Hippocampal formation (tissue), 2 donors: ENCODE measurements around the gene KIF26B.
"Not testable (repeated sequence)": the region's sequence is repeated elsewhere in the genome, so short reads cannot be mapped to it uniquely, and the experiment has no call there.

ENCODE experiments used
- DNase-seq, 2 donors: peaks; one replicate each; lab custom pipeline; 2025; lab: John Stamatoyannopoulos, UW

Gene KIF26B

GRCh38 chr1:245322673-245323072 is 167.9 kb downstream of the KIF26B start:
- no peak for DNase-seq

DNA sequence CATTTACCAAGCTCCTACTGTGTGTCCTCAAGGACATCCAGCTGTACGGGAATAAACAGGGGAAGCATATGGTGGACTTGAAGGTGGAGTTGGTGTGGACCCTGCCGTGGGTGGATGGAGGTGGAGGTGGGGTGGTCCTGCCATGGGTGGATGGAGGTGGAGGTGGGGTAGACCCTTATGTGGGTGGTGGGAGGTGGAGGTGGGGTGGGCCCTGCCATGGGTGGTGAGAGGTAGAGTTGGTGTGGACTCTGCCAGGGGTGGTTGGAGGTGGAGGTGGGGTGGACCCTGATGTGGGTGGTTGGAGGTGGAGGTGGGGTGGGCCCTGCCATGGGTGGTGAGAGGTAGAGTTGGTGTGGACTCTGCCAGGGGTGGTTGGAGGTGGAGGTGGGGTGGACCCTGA is 169.0 kb downstream of the KIF26B start:
- DNase-seq, result not testable (repeated sequence)

GRCh38 chr1:245325922-245326795 is 171.4 kb downstream of the KIF26B start:
- DNase-seq, result no peak

- DNase-seq, result no peak
Observed at GRCh38 chr1:245327360-245327759, 172.6 kb downstream of the KIF26B start.

DNA sequence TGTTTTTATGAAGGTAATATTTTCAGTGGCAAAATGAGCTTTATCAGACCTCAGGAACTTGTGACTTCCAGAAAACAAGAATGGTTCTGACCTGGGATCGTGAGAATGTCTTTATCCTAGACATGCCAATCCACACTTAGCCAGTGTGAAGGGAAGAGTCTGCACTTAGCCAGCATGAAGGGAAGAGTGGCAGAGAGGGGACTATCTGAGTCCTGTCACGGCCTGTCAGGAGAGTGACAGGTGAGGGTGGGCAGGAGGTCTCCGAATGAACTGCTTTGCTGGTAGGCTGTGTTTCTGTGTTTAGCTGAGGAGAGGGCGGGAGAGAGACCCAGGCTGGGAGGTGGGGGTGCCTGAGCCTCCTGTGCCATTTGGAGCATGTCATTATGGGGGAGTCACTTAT is 173.1 kb downstream of the KIF26B start:
- no peak for DNase-seq

DNA sequence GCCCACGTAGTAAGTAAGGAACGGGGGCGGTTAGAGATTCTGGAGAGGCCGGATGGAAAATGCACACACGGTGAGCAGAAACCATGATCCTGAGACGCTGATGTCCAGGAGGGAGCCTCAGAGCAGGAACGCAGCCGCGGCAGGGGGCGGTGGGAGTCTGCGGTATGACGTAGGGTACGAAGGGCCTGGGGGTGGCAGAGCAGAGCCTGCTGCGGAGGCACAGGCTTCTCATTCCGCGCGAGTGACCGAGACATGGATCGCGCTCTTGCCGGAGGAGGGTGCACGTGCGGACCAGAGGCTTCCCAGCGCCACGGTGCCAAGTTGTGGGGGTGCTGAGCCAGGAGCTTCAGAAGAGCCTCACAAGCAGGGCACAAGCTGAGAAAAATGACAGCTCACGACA is 176.2 kb downstream of the KIF26B start:
- no peak for DNase-seq

GRCh38 chr1:245332085-245332484 is 177.3 kb downstream of the KIF26B start:
- DNase-seq, result no peak

DNA sequence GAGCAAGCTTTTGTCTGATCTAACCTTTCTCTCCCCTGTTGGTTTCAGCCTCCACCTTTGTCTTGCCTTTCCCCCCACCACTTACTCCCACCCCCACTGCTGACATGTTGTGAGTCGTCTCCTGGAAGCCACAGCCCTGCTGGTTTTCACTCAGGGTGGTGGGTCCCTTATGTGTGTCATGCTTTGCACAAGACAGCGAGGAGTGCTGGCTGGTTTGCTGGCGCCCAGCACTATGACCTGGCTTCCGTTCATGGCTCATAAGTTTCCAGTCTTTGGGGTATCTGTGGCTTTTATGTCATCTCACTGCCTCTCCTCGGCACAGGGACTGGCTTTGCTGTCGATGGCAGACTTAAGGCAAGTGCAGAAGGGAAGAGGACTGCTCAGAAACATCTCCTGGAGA is 177.7 kb downstream of the KIF26B start:
- DNase-seq, result no peak

DNA sequence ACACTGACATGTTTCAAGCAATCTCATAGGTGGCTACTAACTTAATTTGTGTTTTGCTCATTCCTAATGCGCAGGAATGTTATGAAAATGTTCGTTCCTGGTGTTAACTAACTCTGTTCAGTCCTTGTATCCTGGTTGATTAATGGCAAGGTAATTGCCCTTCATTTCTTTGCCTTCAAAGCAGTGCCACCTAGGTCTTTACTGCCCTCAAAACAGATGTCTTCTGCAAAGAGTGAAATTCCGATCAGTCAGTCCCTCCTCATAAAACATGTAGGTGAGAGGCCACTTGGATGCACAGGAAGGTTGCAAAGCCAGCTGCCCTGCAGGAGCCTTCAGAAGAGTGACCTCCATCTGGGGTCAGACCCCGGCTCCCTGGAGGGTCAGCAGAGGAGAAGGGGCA is 179.4 kb downstream of the KIF26B start:
- no peak for DNase-seq

DNA sequence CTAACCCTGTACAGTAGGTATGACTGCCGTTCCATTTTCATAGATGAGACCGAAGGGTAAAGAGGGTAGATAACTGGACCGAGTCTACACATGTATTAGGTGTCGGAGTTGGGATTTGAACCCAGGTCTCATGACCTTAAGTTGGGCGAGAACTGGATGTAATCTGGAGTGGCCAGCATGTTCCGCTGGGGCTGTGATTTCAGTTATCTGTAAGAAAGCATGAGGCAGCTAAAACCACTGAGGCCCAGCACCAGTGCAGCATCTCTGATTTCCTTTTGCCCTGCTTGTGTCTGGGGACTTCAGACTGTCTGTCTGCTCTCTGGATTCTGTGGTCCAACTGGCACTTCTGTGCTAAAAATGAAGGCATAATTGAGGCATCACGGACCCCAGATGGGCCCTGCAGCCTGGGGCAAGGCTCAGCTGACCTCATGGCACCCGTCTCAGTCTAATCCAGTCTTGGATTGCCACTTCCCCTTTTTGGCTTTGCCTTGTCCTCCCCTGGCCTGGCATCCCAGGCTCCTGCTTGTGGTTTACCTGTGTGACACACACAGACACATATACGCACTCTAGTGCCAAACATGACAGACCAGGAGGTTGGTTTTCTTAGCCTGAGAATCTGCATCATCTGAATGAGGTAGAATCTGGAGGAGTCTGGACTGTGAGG is 180.2 kb downstream of the KIF26B start:
- no peak for DNase-seq

DNA sequence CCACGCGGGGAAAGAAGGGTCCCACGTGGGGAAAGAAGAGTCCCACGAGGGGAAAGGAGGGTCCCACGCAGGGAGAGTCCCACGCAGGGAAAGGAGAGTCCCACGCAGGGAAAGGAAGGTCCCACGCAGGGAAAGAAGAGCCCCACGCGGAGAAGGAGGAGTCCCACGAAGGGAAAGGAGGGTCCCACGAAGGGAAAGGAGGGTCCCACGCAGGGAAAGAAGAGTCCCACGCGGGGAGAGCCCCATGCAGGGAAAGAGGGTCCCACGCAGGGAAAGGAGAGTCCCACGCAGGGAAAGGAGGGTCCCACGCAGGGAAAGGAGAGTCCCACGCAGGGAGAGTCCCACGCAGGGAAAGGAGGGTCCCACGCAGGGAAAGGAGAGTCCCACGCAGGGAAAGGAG is 180.9 kb downstream of the KIF26B start:
- DNase-seq, result not testable (repeated sequence)

DNA sequence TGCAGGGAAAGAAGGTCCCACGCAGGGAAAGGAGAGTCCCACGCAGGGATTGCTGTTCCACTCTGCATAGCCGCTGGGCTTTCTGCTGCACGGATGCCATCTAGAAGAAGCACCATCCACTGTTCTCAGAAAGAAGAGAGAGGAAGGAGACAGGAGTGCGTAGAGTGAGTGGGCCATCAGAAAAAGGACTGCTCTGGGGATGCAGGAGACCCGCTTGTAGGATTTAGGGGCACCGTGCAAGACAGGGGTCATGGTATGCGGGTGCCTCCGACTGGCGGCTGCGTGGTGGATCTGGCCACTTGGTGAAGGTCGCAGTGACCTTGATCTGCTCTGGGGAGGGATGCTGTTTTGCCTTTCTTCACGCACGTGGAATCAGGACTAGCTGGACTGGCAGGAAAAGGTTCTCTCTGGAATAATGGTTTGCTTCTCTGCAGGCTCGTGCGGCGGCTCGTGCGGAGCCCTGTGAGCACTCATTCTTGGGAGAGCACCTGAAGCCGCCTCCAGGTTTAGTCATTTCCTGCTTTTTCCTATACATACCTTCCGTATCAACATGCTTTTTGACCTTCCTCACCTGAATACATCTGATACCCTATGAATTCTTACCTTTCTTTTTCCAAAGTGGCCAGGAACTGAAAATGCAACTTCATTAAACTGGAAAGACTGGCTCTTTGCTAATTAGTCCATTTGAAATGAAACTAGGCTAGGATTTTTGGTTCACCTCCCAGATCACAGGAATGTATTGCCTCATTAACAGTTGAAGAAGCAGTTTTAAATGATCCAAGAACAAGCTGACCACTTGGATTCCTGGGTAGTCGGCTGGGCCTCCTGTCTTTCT is 181.6 kb downstream of the KIF26B start:
- DNase-seq, result no peak

- not testable (repeated sequence) for DNase-seq
Observed at GRCh38 chr1:245336984-245337355, 182.2 kb downstream of the KIF26B start.

DNA sequence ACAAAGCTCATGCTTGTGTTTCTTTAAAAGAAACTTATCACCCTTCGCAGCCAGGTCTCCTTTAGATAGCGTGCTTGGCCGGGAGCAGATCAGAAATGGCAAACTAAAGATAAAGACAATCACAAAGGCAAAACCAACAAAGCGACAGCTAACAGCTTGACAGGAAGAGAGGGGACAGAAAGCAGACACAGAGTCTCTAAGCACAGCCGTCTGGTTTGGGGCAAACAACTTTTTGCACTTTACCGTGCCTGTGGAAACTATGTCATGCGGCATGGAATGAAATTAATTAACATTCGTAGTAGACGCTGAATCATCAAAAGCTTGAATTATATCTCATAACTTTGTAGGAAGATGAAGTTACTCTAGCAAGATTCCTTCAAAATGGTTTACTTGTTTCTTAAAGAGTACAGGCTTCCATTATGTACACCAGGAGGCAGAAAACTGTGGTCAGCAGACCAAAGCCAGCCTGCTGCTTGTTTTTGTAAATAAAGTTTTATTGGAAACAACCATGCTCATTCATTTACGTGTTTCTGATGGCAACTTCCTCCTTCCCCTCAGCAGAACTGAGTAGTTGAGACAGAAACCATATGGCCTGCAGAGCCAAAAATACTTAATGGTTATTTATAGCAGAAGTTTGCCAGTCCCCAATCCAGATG is 183.2 kb downstream of the KIF26B start:
- DNase-seq, result no peak

GRCh38 chr1:245338485-245338877 is 183.7 kb downstream of the KIF26B start:
- no peak for DNase-seq

- no peak for DNase-seq
Observed at GRCh38 chr1:245341743-245342142, 187.0 kb downstream of the KIF26B start.

- no peak for DNase-seq
Observed at GRCh38 chr1:245345191-245345884, 190.6 kb downstream of the KIF26B start.

DNA sequence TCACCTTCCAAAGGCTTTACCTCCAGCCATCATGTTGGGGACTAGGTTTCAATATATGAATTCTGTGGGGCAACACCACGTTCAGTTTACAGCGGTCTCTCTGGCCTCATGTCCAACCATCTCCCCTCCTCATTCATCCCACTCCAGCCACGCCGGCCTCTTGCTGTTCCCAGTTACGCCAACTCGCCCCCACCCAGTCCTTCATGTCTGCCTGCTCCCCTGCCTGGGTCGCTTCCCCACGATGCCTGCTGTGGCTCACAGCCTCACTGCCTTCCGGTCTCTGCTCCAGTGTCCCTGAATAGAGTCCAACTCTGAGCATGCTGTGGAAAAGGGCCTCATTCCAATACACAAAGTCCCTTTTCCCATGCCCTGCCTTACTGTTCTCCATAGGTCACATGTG is 193.8 kb downstream of the KIF26B start:
- DNase-seq, result no peak

- DNase-seq, result no peak
Observed at GRCh38 chr1:245353411-245353810, 198.6 kb downstream of the KIF26B start.

- DNase-seq, result no peak
Observed at GRCh38 chr1:245353915-245354775, 199.4 kb downstream of the KIF26B start.
